GDM1 (cell line): Measurements from ENCODE around the gene COL25A1.

Experiments
- DNase-seq: peaks from one replicate; lab custom pipeline; 2025; lab: John Stamatoyannopoulos, UW

Gene COL25A1

DNA sequence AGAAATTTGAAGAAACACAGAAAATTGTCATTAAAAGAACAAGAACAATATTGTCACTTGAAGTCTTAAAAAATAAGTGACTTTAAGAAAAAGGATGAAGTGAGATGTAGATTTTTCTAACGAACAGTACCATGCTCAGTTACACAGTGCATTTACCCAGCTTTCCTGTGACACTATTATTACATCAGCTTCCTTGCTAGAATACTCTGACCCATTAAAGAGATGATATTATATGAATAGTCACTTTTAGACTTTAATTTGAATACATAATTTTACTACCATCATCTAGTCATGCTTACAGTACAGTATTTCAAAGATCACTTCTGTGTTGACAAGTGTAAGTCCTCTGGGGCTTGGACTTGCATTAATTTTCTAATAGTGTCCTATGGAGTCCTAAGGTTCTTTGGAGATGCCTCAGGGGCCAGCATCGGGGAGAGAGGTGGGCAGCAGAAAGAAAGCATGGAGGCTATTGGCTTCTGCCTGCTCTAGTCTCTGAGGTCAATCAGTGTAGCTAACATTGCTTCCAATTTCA is 10.7 kb downstream of the COL25A1 start:
- DNase-seq: no peak

DNA sequence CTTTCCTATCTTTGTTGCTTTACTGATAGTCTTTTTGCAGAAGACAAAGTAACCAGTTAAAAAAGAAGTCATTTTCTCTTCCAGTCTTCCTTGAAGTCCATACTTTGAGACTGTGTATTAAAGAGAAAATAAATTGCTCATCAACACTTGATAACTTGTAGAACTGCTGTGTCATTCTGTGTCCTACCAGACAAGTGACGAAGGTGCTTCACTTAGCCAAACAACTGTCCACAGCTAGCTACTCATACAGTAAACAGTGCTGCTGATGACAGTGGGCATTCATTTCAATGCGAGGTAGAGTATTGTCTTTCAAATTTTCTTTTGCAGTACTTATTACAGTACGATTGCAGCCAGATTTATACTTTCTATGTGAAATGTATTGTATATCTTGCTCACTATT is 11.5 kb downstream of the COL25A1 start:
- no peak for DNase-seq

DNA sequence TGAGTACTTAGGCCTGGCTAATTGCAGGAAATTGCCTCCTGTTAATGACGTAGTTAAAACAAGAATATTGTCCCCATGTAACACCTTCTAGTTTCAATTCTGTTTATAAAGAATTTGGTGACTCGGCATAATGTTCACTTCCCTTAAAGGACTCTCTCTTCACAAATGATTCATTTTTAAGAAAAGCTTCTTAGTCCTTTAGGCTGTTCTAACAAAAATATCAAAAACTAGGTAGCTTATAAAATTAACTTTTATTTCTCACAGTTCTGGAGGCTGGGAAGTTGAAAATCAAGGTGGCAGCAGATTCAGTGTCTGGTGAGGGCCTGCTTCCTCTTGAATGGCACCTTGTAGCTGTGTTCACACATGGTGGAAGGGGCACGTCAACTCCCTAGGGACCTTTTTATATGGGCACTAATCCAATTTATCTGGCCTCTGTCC is 23.8 kb downstream of the COL25A1 start:
- no peak for DNase-seq

DNA sequence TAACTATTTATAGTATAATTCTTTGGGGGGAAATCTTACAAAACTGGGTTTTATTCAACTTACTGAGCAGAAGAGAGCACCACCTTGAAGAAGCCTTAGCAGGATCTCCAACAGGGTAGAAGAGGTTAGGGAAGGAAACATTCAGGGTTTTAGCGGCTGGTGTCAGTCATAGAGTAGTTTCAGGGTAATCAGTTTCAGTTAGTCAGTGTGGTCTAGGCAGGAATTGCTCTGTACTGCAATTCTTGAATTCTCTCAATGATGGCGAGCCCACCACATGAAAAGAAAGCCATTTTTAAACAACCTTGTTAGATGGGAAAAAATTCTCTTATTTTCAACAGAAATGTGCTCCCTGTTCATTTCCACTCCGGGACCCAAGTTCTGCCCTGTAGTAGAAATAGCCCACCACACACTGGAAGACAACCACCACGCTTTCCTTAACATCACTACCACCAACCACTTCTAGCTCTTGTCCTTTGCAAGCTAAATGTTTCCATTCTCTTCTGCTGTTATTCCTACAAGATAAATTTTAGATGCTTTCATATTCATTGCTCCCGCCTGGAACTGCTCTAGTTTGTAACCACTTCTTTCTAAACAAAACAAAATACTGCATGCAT is 25.9 kb downstream of the COL25A1 start:
- no peak for DNase-seq

DNA sequence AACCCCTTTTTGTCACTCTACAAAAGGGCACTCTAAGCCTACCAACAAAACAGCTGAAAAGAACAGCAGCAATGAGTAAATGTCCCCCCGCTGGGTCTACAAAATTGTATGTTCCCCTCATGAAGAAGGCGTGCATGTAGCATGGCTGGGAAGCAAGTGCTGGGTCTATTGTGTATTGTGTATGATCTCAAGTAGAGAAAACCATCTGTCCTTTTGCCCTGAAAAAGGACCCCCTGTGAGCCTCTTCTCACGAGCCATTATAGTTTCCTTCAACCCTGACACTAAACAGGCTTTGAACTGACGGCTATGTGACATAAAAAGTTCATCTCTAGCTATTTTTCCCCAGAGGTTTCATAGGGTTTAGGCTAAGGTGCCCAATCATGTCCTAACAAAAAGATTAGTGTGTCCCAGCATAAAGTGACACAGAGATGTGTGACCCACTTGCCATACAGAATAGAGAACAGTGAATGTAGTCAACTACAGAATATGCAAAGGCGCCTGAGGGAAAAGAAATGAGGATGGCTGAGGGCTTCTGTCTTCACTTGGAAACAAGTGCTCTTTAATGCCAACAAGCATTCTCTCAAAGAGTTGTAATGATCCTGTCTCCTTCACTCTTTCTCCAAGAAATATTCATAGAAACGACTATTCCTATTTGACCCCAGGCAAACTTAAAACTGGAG is 27.3 kb downstream of the COL25A1 start:
- DNase-seq: no peak

DNA sequence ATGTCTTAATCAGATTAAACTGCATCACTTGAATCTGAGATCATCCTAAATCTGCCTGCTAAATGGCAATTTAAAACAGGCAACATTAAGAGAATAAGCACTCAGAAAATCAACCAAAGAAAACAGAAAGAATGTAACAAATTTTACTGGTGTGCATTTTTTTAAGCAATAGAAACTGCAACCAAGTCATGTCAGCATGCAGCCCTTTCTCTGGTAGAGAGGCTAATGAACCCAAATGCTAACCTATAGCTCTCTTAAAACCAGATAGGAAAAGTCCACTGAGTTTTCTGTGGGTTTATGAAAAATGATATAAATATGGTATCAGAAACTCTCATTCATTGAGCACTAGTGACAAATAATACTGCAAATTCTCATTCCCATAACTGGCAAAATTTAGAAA is 35.6 kb downstream of the COL25A1 start:
- no peak for DNase-seq

DNA sequence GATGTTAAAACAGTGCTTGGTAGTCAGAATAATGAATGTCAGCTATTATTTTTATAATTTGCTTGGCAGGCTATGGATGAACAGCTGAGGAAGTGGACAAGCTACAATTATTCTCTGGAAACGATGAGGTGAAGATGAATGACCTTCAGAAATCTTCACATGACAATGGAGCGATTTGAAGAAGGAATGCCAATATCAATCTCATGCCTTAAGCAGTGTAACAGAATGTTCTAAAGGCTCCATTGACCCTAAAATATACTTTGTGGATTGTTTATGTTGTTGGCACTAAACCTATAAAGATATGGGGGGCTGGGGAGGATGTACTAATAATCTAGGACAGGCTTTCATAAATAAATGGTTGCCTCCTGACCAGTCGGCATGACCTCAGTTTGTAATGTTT is 36.2 kb downstream of the COL25A1 start:
- no peak for DNase-seq

DNA sequence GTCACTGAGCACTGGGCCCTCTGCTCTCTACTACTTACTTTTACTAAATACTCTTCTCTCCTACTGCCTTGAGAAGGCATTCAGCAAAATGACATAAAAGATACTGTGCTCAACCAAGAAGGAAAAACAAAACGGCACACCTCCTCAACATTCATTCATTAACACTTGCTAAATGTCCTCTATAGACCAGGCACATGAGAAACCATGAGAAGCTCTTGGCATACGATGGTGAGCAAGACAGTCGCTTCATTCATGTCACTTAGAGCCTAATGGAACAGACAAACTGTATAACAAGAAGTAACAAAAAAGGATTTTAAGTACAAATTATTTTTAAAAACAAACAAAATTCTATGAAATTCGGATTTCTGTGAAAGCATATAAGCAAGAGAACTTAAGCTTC is 38.7 kb downstream of the COL25A1 start:
- DNase-seq: no peak

DNA sequence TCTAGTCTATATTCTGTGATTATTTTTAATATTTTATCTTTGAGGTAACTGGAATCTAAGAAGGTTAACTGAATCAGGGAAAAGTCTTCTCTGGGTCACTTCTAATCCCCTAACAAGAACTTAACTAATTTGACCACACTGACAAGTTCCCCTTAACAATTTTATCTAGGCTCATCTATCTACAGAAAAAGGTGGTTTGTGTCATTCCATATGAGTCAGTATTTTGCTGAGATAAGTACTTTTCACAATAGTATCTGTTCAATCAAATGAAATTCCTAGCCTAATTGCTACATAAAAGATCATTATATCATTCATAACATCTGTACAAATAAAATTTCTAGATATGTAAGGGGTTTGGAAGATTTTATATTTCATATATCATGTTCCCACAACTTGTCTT is 45.6 kb downstream of the COL25A1 start:
- DNase-seq: no peak

DNA sequence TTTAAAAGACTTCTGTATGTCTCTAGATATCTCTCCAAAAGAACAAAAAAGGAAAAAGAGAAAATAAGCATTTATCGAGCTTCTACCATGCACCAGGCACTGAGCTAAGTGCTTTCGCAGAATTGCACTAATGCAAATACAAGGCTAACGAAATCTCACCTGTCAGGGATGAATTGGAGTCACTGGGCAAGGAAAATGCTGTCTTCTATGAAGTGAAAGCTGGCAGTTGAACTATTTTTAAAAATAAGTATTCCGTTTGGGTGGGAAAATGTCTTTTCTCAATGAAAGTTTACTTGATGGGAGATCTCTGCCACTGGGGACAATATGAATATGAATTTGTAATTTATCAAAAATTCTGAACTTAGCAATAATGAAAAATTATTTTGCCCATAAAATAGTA is 47.6 kb downstream of the COL25A1 start:
- DNase-seq: no peak

DNA sequence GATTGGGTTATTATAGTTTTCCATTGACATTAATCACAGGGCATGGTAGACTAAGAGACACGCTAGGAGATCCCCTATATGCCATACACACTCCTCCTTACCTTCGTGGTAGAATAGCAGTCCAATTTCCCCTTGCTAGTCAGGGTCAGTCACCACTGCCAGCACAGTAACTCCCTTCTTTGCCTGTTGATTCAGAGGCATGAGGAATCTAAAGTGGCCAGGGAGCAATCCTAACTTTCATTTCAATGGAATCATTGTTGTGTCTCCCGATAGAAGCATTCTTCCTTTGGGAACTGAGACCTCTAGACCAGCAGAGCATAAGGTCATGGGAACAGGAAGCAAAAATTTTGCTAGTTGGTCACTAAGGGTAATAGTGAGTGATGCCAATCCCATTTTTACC is 51.1 kb downstream of the COL25A1 start:
- DNase-seq: no peak

DNA sequence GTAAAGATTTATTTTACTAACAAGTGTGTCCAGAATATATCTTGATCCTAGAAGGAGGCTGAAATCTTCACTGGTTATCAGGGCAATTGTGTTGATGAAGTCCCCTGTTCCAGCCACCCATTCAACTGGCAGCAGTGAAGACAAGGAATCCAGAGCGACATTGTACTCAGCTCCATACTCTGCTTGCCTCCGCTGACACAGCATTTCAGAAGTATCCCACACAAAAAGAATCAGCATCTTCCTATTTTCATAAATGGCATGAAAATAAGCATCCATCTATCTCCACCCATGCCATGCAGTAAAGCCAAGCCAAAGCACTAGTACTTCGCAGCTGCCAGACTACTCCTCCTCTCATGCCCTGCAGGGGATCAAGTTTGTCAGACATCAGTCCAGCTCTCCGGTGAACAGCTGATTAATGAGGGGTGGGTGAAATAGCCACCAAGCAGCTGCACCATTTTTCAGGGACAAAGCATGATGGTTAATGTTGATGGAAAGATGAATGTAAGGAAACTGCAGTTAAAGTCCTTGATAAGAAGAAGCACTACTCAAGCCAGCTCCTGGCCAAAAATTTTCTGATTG is 54.0 kb downstream of the COL25A1 start:
- DNase-seq: no peak

DNA sequence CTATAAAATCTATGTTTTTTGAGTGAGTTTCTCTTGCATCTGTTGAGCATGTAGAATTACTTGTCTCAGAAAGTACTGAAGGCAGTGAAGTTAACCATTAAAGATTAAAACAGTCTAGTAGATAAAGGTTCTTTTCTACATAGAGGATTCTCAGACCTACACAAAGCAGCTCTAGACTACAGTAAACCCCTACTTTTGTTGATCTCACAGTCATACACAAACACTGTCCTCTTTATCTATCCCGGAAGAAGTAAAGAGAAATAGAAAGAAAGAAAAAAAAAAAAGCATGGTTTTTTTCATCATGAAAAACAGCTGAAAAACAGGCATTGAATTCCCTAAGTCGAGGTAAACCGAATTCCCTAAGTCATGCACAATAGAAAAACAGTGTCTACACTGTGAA is 58.6 kb downstream of the COL25A1 start:
- no peak for DNase-seq

DNA sequence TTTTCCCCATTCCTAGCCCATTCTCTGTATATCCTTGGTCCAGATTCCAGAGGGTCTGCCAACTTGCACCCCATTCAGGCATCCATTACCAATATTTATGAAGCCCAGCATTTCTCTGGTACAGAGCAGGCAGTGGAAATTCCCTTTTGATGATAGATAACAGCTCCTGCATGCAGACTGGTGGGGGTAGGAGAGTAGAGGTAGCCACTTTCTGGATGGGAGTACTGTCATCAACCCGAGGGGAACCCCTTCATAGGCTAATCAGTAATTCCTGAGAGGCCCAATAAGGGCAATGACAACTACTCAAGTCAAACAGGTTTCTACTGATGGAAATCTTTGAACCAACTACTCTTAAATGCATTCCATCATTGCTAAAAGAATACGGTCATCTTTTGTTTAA is 63.7 kb downstream of the COL25A1 start:
- no peak for DNase-seq

DNA sequence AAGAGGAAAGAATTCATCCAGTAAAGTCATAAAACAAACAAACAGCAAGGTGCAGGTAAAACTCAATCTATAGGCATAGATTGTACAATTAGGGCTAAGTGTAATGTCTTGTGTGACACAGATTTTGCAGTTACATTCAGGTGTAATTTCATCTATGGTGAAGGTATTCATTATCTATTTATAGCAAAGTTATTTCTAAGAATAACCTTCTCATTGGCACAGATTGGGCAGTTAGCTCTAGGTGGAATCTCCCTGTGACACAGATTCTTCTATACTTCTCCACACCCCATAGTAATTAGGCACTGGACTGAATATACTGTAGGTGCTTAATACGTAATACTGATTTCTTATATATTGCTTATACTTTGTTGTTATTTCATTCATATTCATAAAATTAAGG is 66.8 kb downstream of the COL25A1 start:
- DNase-seq: no peak

DNA sequence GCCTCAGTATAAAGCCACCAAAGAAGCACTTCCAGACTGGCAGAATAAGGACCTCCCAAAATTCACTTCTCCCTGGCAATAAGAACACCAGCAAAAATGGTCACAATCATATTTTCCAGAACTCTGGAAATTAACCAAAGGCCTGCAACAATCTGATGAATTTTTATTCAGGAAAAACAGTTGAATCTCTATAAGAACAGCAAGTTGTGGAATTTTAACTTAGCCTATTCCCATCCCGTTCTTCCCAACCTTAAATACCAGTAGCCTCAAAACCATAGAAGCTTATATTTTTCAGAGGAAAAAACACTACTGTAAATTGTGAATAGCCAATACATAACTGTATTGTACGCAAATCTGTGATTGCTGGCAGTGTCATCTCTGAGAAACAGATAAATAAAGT is 67.9 kb downstream of the COL25A1 start:
- no peak for DNase-seq

DNA sequence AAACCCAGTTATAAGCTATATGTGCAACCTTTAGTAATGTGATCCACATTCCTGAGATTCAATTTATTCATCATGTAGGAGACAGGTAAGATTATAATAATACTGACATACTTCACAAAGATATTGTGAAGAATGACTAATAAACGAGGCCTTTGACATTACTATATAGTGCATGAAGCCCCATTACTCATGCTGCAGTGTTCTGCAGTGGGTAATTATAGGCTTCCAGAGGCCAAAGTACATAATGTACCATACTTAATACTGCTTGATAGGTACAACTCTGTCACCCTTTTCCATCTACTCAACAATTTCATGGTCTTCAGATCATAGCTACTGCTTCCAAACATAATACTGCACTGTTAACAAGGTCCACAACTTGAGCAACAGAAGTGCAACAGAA is 68.9 kb downstream of the COL25A1 start:
- DNase-seq: no peak

DNA sequence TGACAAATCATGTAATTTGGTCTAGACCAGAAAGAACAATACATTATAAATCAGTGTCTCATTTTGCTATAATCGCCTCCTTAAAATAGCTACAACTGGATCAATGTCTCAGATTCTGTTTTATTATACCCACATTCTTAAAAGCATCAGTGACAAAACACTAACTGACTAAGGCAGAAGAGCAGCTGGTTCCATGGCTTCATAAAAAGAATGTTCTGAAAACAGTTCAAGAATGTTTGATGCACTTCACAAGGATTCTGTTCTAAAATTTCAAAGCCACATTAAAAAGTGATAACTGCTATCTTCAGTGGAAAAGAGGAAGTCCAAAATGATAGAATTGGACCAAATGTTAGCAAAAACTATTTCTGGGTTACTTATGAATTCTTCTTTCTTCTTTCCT is 69.8 kb downstream of the COL25A1 start:
- no peak for DNase-seq

DNA sequence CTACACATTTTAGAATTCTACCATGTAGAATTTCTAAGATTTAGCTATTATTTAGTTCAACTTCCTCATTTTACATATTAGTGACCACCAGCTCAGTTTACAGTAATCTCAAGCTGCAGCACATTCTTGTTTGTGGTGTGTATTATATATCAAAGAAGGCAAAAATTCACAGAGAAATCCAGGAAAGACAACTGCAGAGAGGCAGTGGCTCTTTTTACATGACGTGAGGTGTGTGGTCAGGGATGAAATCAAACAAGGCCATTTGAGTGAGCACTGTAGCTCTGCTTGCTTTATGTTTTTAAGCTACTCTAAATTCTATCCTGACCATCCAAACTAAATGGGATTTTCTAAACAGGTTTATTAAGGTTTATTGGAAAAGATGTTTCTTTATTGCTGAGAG is 71.1 kb downstream of the COL25A1 start:
- DNase-seq: no peak

DNA sequence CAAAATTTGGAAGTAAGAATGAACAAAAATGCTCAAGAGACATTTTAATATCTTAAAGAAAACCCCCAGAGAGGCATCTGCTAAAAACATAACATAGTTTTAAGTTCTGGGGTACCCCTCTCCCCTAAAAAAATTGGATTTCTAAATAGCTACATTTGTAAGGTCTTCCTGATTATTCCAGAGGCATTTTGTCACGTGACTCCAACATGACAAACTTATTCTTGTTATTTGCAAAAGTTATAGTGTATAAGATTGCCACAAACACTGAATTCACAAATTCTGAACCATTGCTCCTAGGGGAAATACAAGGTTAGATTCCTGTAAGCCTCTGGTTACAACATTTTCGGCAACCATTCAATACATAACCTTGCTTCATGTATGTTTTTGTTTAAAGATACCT is 73.4 kb downstream of the COL25A1 start:
- DNase-seq: no peak

DNA sequence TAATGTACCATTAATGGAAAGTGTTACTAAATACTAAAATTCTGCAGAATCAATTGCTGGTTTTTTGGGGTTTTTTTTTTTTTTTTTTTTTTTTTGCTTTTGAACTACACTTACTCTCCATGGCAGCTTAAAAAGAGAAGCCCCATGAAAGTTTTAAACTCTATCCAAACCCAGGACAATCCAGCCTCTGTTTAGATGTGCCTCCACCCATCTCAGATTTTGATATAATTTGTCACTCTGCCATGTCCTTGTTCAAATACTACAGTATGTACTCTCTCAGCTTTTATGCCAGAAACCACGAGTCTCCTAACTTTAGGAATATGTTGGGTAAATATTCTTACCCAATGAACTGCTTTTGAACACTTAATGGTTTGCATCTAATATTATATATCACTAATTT is 84.2 kb downstream of the COL25A1 start:
- no peak for DNase-seq

DNA sequence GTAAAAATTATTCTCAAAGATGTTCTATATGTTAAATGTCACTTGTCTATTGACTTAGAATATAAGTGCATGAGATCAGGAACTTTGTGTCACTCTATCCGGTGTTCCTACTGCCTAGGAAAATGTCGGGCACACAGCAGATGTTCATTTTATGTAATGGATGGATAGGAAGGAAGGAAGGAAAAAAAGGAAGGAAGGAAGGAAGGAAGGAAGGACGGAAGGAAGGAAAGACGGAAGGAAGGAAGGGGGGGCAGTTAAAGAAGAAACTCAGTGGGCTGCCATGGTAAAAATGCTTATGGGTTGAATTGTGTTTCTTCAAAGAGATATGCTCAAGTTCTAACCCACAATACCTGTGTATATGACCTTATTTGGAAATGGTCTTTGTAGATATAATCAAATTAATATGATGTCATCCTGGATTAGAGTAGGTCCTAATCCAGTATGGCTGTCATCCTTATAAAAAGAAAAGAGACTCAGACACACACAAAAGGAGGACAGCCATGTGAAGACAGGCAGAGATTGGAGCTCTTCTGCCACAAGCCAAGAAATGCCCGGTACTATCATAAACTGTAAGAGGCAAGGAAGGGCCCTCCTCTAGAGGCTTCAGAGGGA is 86.3 kb downstream of the COL25A1 start:
- no peak for DNase-seq

DNA sequence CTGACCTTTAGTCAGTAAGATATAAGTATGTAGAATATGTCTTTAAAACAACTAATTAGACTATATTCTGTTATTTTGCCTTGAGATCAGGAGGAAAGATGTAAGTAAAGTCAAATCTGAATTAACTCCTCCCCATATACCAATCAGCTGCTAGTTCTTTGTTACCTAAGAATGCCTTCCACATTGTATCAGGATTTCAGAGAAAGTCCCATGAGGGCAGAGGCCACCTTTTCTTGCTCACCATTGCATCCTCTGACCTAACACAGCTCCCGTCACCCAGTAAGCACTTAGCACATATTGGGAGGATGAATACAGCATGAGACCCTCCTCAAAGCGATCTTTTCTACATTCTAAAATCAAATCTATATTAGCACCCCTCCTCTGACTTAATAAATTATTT is 87.0 kb downstream of the COL25A1 start:
- no peak for DNase-seq
